DOHH2 (cell line): ENCODE measurements around the gene MYBPC1.

ENCODE experiments used
- EZH2phosphoT487 ChIP-seq: fragments of 200-600 bp; sonication (generic); IDR thresholded peaks from 2 replicates; pipeline ENCODE4 v1.6.1; 2017; ENCODE audit warnings: borderline replicate concordance, mild to moderate bottlenecking, antibody characterized with exemption, low read length, moderate library complexity, mixed read lengths
- TF ChIP-seq, protein P1 (sequence below): fragments of 200-600 bp; sonication (generic); IDR thresholded peaks from one replicate; pipeline ENCODE4 v1.5.1; 2014; ENCODE audit warnings: antibody characterized with exemption, mild to moderate bottlenecking, low read depth, low read length; ENCODE audit not compliant: poor library complexity, severe bottlenecking

- TF ChIP-seq EZH2phosphoT487, result no peak
- TF ChIP-seq, protein P1, sequence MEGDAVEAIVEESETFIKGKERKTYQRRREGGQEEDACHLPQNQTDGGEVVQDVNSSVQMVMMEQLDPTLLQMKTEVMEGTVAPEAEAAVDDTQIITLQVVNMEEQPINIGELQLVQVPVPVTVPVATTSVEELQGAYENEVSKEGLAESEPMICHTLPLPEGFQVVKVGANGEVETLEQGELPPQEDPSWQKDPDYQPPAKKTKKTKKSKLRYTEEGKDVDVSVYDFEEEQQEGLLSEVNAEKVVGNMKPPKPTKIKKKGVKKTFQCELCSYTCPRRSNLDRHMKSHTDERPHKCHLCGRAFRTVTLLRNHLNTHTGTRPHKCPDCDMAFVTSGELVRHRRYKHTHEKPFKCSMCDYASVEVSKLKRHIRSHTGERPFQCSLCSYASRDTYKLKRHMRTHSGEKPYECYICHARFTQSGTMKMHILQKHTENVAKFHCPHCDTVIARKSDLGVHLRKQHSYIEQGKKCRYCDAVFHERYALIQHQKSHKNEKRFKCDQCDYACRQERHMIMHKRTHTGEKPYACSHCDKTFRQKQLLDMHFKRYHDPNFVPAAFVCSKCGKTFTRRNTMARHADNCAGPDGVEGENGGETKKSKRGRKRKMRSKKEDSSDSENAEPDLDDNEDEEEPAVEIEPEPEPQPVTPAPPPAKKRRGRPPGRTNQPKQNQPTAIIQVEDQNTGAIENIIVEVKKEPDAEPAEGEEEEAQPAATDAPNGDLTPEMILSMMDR, result no peak
Observed at GRCh38 chr12:101609198-101609597, 14.4 kb downstream of the MYBPC1 start.
